ENCODE results near the gene B3GALT2.

DNA sequence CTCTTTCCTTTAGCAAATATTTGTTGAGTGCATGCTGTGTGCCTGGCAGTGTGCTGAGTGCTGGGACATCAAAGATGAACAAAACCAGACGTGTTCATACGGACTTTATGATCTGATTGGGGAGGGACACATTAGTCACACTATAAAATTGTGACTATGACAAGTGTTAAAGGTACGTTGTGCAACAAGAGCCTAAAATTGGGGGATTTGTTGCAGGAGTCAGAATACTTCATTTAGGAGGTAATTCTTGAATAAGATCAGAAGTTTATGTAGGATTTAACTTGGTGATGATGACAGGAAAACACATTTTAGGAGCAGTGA is 29.6 kb downstream of the B3GALT2 start:
- TF ChIP-seq, protein P1, sequence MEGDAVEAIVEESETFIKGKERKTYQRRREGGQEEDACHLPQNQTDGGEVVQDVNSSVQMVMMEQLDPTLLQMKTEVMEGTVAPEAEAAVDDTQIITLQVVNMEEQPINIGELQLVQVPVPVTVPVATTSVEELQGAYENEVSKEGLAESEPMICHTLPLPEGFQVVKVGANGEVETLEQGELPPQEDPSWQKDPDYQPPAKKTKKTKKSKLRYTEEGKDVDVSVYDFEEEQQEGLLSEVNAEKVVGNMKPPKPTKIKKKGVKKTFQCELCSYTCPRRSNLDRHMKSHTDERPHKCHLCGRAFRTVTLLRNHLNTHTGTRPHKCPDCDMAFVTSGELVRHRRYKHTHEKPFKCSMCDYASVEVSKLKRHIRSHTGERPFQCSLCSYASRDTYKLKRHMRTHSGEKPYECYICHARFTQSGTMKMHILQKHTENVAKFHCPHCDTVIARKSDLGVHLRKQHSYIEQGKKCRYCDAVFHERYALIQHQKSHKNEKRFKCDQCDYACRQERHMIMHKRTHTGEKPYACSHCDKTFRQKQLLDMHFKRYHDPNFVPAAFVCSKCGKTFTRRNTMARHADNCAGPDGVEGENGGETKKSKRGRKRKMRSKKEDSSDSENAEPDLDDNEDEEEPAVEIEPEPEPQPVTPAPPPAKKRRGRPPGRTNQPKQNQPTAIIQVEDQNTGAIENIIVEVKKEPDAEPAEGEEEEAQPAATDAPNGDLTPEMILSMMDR (IDR thresholded peaks at IDR 0.05): no peak
- no peak for TF ChIP-seq POLR2AphosphoS5 (IDR thresholded peaks at IDR 0.05)
